Measurements from ENCODE around the gene MMEL1. TPM values are rescaled to one million over a fixed set of nuclear protein-coding genes. Genes with fewer than 3 reads are reported as not detected.
A peak's percentile ranks its signal among the peaks of the same experiment; 100 is the strongest.

The MMEL1 gene
- total and polyA plus RNA-seq, 2 of the 13 experiments (the other 11 are each of a cell fraction or from before 2014, with no cell fraction given) = 0.48 TPM; not detected in 1

- no peak for TF ChIP-seq ZNF646 (CRISPR knock-in tag; IDR thresholded peaks at IDR 0.05)
- no peak for TF ChIP-seq CBX5 (CRISPR knock-in tag; IDR thresholded peaks at IDR 0.05; ENCODE audit: borderline replicate concordance)
- TF ChIP-seq POLR2G (IDR thresholded peaks at IDR 0.05; ENCODE audit: low read depth, low read length) = peak; percentile 25; the same call in 1 of the 2 replicates
- TF ChIP-seq USF2 (IDR thresholded peaks at IDR 0.05; ENCODE audit: low read depth, low read length) = peak; percentile 31; the same call in 1 of the 2 replicates
- TF ChIP-seq USF2 (CRISPR knock-in tag; IDR thresholded peaks at IDR 0.05; ENCODE audit: borderline replicate concordance) = peak; percentile 52; the same call in 1 of the 2 replicates
- no peak for TF ChIP-seq ZNF597 (CRISPR knock-in tag; IDR thresholded peaks at IDR 0.05)
- no peak for TF ChIP-seq ZMYM4 (CRISPR knock-in tag; IDR thresholded peaks at IDR 0.05)
- no peak for TF ChIP-seq NONO (IDR thresholded peaks at IDR 0.05)
- TF ChIP-seq NONO (CRISPR knock-in tag; conservative IDR thresholded peaks at IDR 0.05) = 0 out of 2 replicates have a peak, but pooled peaks have one; percentile 4
- TF ChIP-seq NFE2 (CRISPR knock-in tag; IDR thresholded peaks at IDR 0.05) = no peak
- no peak for TF ChIP-seq JUND (CRISPR knock-in tag; IDR thresholded peaks at IDR 0.05)
- TF ChIP-seq ZNF280B (CRISPR knock-in tag; IDR thresholded peaks at IDR 0.05; ENCODE audit: borderline replicate concordance) = 0 out of 2 replicates have a peak, but pooled peaks have one; percentile 60
- no peak for TF ChIP-seq SMAD3 (CRISPR knock-in tag; IDR thresholded peaks at IDR 0.05)
- no peak for TF ChIP-seq PREB (CRISPR knock-in tag; IDR thresholded peaks at IDR 0.05)
- no peak for TF ChIP-seq MLX (CRISPR knock-in tag; IDR thresholded peaks at IDR 0.05)
- 0 out of 2 replicates have a peak, but pooled peaks have one; percentile 18 for TF ChIP-seq ZNF451 (CRISPR knock-in tag; IDR thresholded peaks at IDR 0.05)
- no peak for TF ChIP-seq FOXK2 (IDR thresholded peaks at IDR 0.05)
Observed at GRCh38 chr1:2583871-2584351, 48.9 kb downstream of the MMEL1 start (continued).

Measured in HepG2 (cell line).